Panc1 (cell line): ENCODE measurements around the gene HOXC4. TPM values are rescaled to one million over a fixed set of nuclear protein-coding genes. Genes with fewer than 3 reads are reported as not detected.
A peak's percentile ranks its signal among the peaks of the same experiment; 100 is the strongest.
"Not testable (repeated sequence)": the region's sequence is repeated elsewhere in the genome, so short reads cannot be mapped to it uniquely, and the experiment has no call there.

Experiments used
- ATAC-seq: fragments of 200-7000 bp; cut with Tn5 transposase; 2 replicates; pipeline ENCODE4 v1.9.1; 2020; ENCODE audit warnings: mild to moderate bottlenecking, moderate library complexity
- BruUV-seq: library from RNA; stranded (reverse); fragments of 400-500 nt; replicated peaks from 2 replicates; lab custom pipeline; 2021; lab: Mats Ljungman, UMichigan
- CTCF ChIA-PET: fragments of 300-600 bp; sonication (Branson Sonifier 250); formaldehyde crosslinking; loops from one replicate; lab custom pipeline; 2022; ENCODE audit warnings: antibody characterized with exemption; lab: Charles Lee
- POLR2A ChIA-PET: fragments of 300-600 bp; sonication (Branson Sonifier 250); formaldehyde crosslinking; loops from one replicate; lab custom pipeline; 2022; ENCODE audit warnings: antibody characterized with exemption; lab: Charles Lee
- DNase-seq: peaks from one replicate; pipeline ENCODE4 v3.0.0-alpha.2; 2010; ENCODE audit warnings: low read depth, low spot score
- H3K27ac ChIP-seq: 2 replicates; pipeline ENCODE4 v1.5.1; 2011; ENCODE audit warnings: mild to moderate bottlenecking, low read length, inconsistent platforms
- H3K27me3 ChIP-seq: fragments of 200-500 bp; sonication (Bioruptor generic); 2 replicates; pipeline ENCODE4 v1.6.0; 2014; ENCODE audit warnings: low read length, inconsistent platforms; ENCODE audit not compliant: control insufficient read depth, insufficient read depth
- H3K36me3 ChIP-seq: fragments of 200-500 bp; sonication (Bioruptor generic); 2 replicates; pipeline ENCODE4 v1.5.1; 2014; ENCODE audit warnings: inconsistent platforms, mild to moderate bottlenecking, low read length, moderate library complexity; ENCODE audit not compliant: control insufficient read depth, insufficient read depth
- H3K4me1 ChIP-seq: 2 replicates; pipeline ENCODE4 v1.5.1; 2011; ENCODE audit warnings: inconsistent platforms, mild to moderate bottlenecking, low read length, moderate library complexity; ENCODE audit not compliant: control insufficient read depth, insufficient read depth
- H3K4me3 ChIP-seq, 2 experiments: 2 replicates each; pipeline ENCODE4 v1.5.1; 2011 to 2012; ENCODE audit warnings: low read depth in 2 of 2, low read length in 2 of 2, mild to moderate bottlenecking in 2 of 2, inconsistent platforms in 1 of 2, moderate library complexity in 1 of 2
- H3K9me3 ChIP-seq: fragments of 200-500 bp; sonication (Bioruptor generic); 2 replicates; pipeline ENCODE4 v1.5.1; 2014; ENCODE audit warnings: low read depth, mild to moderate bottlenecking, inconsistent platforms, low read length, moderate library complexity; ENCODE audit not compliant: control insufficient read depth, insufficient read depth
- in situ Hi-C: cut with HindIII; loops from 2 replicates; pipeline ENCODE4 v1.10.0; 2016; ENCODE audit warnings: low sequenced_read_pairs, low pct_unique_long_range_greater_than_20kb
- intact Hi-C: fragments of 100-400 bp; cut with micrococcal nuclease; formaldehyde crosslinking; loops from one replicate; pipeline ENCODE4 v1.10.0; 2022; ENCODE audit not compliant: unreplicated experiment
- total RNA-seq: library from RNA; stranded (reverse); gene quantifications from one replicate; pipeline ENCODE4 v1.2.1, GENCODE V29; 2021; ENCODE audit not compliant: unreplicated experiment

The HOXC4 gene
- total RNA-seq, 1 experiment from 2014 or later: 22.7 TPM

DNA sequence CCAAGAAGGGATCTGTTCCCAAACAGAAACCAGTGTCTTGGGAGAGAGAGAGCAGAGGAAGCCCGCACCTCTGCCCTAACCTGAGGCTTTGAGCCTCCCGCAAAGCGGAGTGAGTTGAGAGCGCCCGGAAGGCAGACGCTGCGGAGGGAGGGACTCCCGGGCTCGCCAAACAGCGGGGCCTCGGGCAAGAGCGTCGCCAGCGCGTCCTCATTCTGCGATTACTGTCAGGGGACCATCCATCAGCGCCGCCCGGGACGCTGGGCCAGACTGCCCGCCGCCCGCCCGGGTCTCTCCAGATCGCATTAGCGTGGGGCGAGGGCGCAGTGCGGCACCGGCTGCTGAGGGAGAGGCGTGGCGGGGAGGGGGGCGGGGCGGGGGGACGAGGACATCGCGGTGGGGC is 36.7 kb downstream of the HOXC4 start:
- ATAC-seq, intact Hi-C loops, POLR2A ChIA-PET, DNase-seq, in situ Hi-C loops, H3K9me3 ChIP-seq, CTCF ChIA-PET, H3K36me3 ChIP-seq, BruUV-seq, H3K4me1 ChIP-seq, H3K27me3 ChIP-seq, H3K27ac ChIP-seq: not testable (repeated sequence)
- H3K4me3 ChIP-seq: peak overlapping the region; percentile 11 to 13; a peak in 1 of 4 replicates

- intact Hi-C loops, H3K4me1 ChIP-seq, POLR2A ChIA-PET, H3K36me3 ChIP-seq, H3K9me3 ChIP-seq, DNase-seq, H3K4me3 ChIP-seq, H3K27me3 ChIP-seq, BruUV-seq, H3K27ac ChIP-seq, in situ Hi-C loops, CTCF ChIA-PET, ATAC-seq: not testable (repeated sequence)
These were observed 39.3 kb downstream of the HOXC4 start for GRCh38 chr12:54092943-54093342.

DNA sequence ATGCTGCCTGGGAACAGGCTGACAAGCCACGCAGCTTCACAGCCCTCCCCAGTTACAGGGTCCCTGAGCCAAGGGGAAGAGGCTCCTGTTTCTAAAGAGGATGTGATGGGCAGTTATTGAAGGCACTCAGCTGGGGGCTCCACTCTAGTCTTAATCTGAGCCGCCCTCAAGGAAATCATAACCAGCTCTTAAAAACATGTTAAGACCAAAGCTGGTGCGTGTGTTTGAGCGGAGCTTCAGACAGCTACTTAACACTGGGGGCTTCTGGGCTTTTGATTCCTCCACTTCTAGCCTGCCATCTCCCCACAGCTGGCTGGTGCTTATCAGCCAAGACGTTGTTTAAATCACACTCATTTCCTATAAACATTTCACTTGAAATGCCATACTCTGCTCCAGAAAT is 42.3 kb downstream of the HOXC4 start:
- intact Hi-C loops, CTCF ChIA-PET, H3K27ac ChIP-seq, H3K36me3 ChIP-seq, H3K4me1 ChIP-seq, H3K9me3 ChIP-seq, BruUV-seq, POLR2A ChIA-PET, H3K4me3 ChIP-seq, DNase-seq, in situ Hi-C loops, ATAC-seq, H3K27me3 ChIP-seq: not testable (repeated sequence)

GRCh38 chr12:54098644-54099043 is 45.0 kb downstream of the HOXC4 start:
- H3K36me3 ChIP-seq, H3K9me3 ChIP-seq, BruUV-seq, ATAC-seq, CTCF ChIA-PET, H3K27ac ChIP-seq, in situ Hi-C loops, H3K4me3 ChIP-seq, DNase-seq, intact Hi-C loops, H3K27me3 ChIP-seq, H3K4me1 ChIP-seq: not testable (repeated sequence)
- POLR2A ChIA-PET: interaction anchor here (0.6 kb wide), 1 partner anchor 11 kb away, joined by 5 read pairs; no protein-coding TSS in a partner anchor

- H3K27me3 ChIP-seq, H3K36me3 ChIP-seq, POLR2A ChIA-PET, H3K9me3 ChIP-seq, BruUV-seq, H3K4me1 ChIP-seq, H3K4me3 ChIP-seq, CTCF ChIA-PET, intact Hi-C loops, ATAC-seq, DNase-seq, in situ Hi-C loops, H3K27ac ChIP-seq: not testable (repeated sequence)
These were observed 47.0 kb downstream of the HOXC4 start for GRCh38 chr12:54100588-54100987.

- H3K4me1 ChIP-seq, H3K9me3 ChIP-seq, intact Hi-C loops, H3K36me3 ChIP-seq, BruUV-seq, ATAC-seq, CTCF ChIA-PET, H3K4me3 ChIP-seq, in situ Hi-C loops, H3K27me3 ChIP-seq, H3K27ac ChIP-seq, POLR2A ChIA-PET, DNase-seq: not testable (repeated sequence)
These were observed 48.6 kb downstream of the HOXC4 start for GRCh38 chr12:54102223-54102622.

DNA sequence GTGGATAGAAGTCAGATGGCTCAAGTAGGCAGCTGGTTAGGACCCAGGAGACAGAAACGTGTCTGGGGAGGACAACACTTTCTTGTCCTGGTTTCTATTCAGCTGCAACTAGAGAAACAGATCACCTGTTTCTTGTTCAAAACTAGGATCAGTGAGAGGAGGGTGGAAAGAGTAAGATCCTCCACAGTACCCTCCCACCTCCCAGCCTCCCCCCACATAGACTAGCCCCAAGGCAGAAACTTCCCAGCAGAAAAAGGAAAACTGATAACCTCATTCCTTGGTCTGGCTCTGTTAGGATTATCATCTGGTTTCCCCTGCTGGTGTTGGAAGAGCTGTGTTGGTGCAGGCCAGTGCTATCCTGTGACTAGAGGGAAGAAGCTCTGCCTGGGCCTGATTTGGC is 50.2 kb downstream of the HOXC4 start:
- H3K9me3 ChIP-seq, H3K27ac ChIP-seq, intact Hi-C loops, CTCF ChIA-PET, DNase-seq, ATAC-seq, H3K36me3 ChIP-seq, H3K27me3 ChIP-seq, H3K4me3 ChIP-seq, H3K4me1 ChIP-seq, in situ Hi-C loops, BruUV-seq, POLR2A ChIA-PET: not testable (repeated sequence)
